ENCODE data around the gene SYNGAP1. TPM values are rescaled to one million over a fixed set of nuclear protein-coding genes. Genes with fewer than 3 reads are reported as not detected.
A peak's percentile ranks its signal among the peaks of the same experiment; 100 is the strongest.

Gene SYNGAP1
- total and polyA plus RNA-seq, 12 donors, result 3.1 to 10.2 (median 5.7) TPM

DNA sequence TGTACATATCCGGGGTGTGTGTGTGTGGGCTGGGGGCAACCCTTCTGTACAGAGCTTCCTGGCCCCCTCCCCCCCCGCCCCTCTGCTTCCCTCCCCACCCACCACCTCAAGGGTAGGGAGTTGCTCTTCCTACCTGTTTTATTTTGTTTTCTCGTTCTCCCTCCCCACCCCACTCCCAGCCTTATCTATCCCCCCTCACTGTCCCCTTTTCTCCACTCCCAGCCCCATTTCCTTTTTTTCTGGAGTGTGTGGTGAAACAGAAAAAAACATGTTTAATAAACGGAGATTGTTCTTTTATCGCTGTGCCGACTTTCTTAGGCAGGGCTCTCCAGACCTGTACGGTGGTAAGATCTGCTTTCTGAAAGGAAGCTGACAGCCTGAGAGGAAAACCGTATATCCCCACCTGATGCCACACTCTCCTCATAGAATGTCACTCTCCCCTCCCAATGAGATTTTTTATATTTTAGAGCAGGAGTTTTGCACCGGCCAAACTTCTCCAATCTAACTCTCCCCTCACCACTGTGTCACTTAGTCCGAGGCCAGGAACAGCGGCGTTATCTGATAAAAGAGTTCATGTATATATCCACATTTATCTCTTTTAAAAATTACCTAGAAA, 33.6 kb downstream of the SYNGAP1 start:
- DNase-seq (no peak), ATAC-seq (peak in 1 of 8 donors; percentile 4)
- 6 to 9% methylated on average over 12 of the region's 12 CpGs for WGBS, 2 donors
- H3K27ac ChIP-seq, result peak overlapping the region in 9 of 10 donors; percentile 72 to 90 (median 87)
- no peaks in the 10 kb centered on the region for H3K27me3 ChIP-seq
- H3K4me3 ChIP-seq, result peak overlapping the region; percentile 61 to 97 (median 81)
- intact Hi-C loops (cut with DNase I), result loop anchor here in 8 of 10 donors (2.0 to 10.0 kb wide), 3 partner anchors 63 to 121 kb away; partner anchors contain the start of gene KIFC1 (in 1 of the 8)
- peaks cover 4 to 43% (median 17%) of the 10 kb centered on the region in 9 donors for H3K4me1 ChIP-seq
- no peak for TF ChIP-seq CTCF (IDR thresholded peaks at IDR 0.05)
- H3K36me3 ChIP-seq, result peaks cover 0 to 34% (median 0%) of the 10 kb centered on the region in 9 donors
- no peaks in the 10 kb centered on the region for H3K9me3 ChIP-seq

- Histone ChIP-seq H3K4me1 (peaks cover 4 to 42% (median 17%) of the 10 kb centered on the region in 9 donors), H3K27me3 (no peaks in the 10 kb centered on the region), H3K4me3 (peak within 1 kb of the TSS; percentile 61 to 97 (median 81)), H3K27ac (peak within 1 kb of the TSS in 9 of 10 donors; percentile 72 to 90 (median 87)), H3K9me3 (no peaks in the 10 kb centered on the region), H3K36me3 (peaks cover 0 to 27% (median 0%) of the 10 kb centered on the region in 9 donors)
- ATAC-seq, result peak; percentile 99 to 100 (median 99)
- no peak for TF ChIP-seq CTCF (IDR thresholded peaks at IDR 0.05)
- DNase-seq, result peak; percentile 95 to 96
- intact Hi-C loops (cut with DNase I), result loop anchor here in 8 of 10 donors (2.0 to 10.0 kb wide), 3 partner anchors 63 to 121 kb away; partner anchors contain the start of gene KIFC1 (in 1 of the 8)
- WGBS, 2 donors, result 0% methylated on average over 65 of the region's 65 CpGs
Measured at GRCh38 chr6:33454009-33454946, 34.4 kb downstream of the SYNGAP1 start, which contains the start of gene ZBTB9. Gene ZBTB9, plus strand, starts transcription at chr6:33454576. Its CDS starts 525 bp downstream, at chr6:33455101.

- ATAC-seq, result no peak
- Histone ChIP-seq H3K9me3 (no peaks in the 10 kb centered on the region), H3K27me3 (no peaks in the 10 kb centered on the region), H3K4me1 (peaks cover 4 to 34% (median 17%) of the 10 kb centered on the region in 9 donors), H3K4me3 (peak overlapping the region; percentile 61 to 97 (median 81)), H3K36me3 (peaks cover 0 to 22% (median 0%) of the 10 kb centered on the region in 9 donors), H3K27ac (peak overlapping the region in 7 of 10 donors; percentile 72 to 90 (median 88))
- intact Hi-C loops (cut with DNase I), result loop anchor here in 8 of 10 donors (2.0 to 10.0 kb wide), 3 partner anchors 64 to 120 kb away; partner anchors contain the start of gene KIFC1 (in 1 of the 8)
- no peak for DNase-seq
- 44 to 48% methylated on average over 16 of the region's 16 CpGs for WGBS, 2 donors
- no peak for TF ChIP-seq CTCF (IDR thresholded peaks at IDR 0.05)
Measured at GRCh38 chr6:33455051-33455450, 35.2 kb downstream of the SYNGAP1 start.

DNA sequence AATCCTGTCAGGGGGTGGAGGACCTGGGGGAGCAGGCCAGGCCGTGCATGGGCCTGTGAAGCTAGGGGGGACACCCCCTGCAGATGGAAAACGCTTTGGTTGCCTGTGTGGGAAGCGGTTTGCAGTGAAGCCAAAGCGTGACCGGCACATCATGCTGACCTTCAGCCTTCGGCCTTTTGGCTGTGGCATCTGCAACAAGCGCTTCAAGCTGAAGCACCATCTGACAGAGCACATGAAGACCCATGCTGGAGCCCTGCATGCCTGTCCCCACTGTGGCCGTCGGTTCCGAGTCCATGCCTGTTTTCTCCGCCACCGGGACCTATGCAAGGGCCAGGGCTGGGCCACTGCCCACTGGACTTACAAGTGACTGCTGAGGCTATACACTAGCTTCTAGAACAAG, 36.3 kb downstream of the SYNGAP1 start:
- intact Hi-C loops (cut with DNase I), result loop anchor here in 8 of 10 donors (10.0 kb wide), 2 partner anchors 109 to 119 kb away; no protein-coding TSS in a partner anchor
- ATAC-seq, result no peak

More for the DNA sequence above, 36.3 kb downstream of the SYNGAP1 start:
- H3K9me3 ChIP-seq, result no peaks in the 10 kb centered on the region
- no peak overlapping the region for H3K4me3 ChIP-seq
- peaks cover 4 to 26% (median 17%) of the 10 kb centered on the region in 9 donors for H3K4me1 ChIP-seq
- TF ChIP-seq CTCF (IDR thresholded peaks at IDR 0.05), result no peak
- peaks cover 0 to 22% (median 0%) of the 10 kb centered on the region in 9 donors for H3K36me3 ChIP-seq
- no peak overlapping the region for H3K27ac ChIP-seq
- DNase-seq, result no peak
- 96 to 97% methylated on average over 12 of the region's 12 CpGs for WGBS, 2 donors
- H3K27me3 ChIP-seq, result no peaks in the 10 kb centered on the region
